K562 (cell line): ENCODE data around the gene CNRIP1. TPM values are rescaled to one million over a fixed set of nuclear protein-coding genes. Genes with fewer than 3 reads are reported as not detected.

Experiments
- CBX1 ChIP-seq: sonication (generic); IDR thresholded peaks from 2 replicates; pipeline ENCODE4 v1.6.1; 2016; ENCODE audit warnings: antibody characterized with exemption, low read depth, mild to moderate bottlenecking
- CCNT2 ChIP-seq: IDR thresholded peaks from 2 replicates; pipeline ENCODE4 v1.6.1; 2011; ENCODE audit warnings: borderline replicate concordance, low read depth, mild to moderate bottlenecking, moderate library complexity, mixed read lengths, low read length; ENCODE audit not compliant: insufficient read length; ENCODE audit errors: extremely low read depth
- HMGN3 ChIP-seq: IDR thresholded peaks from 2 replicates; pipeline ENCODE4 v1.6.1; 2011; ENCODE audit warnings: borderline replicate concordance, low read depth, mild to moderate bottlenecking, mixed read lengths, low read length; ENCODE audit not compliant: insufficient read length; ENCODE audit errors: extremely low read depth
- NBN ChIP-seq: fragments of 450-650 bp; IDR thresholded peaks from 2 replicates; pipeline ENCODE4 v1.6.1; 2016; ENCODE audit warnings: low read depth, mild to moderate bottlenecking
- NFATC3 ChIP-seq: fragments of 450-650 bp; IDR thresholded peaks from 2 replicates; pipeline ENCODE4 v1.6.1; 2017; ENCODE audit warnings: mild to moderate bottlenecking
- NFIC ChIP-seq: fragments of 450-650 bp; IDR thresholded peaks from 2 replicates; pipeline ENCODE4 v1.6.1; 2017; ENCODE audit warnings: mild to moderate bottlenecking, inconsistent platforms
- NFYB ChIP-seq: IDR thresholded peaks from 2 replicates; pipeline ENCODE4 v1.6.1; 2011; ENCODE audit warnings: mild to moderate bottlenecking, moderate library complexity; ENCODE audit not compliant: insufficient read length; ENCODE audit errors: extremely low read depth
- POLR2G ChIP-seq: fragments of 200-400 bp; formaldehyde crosslinking; IDR thresholded peaks from 2 replicates; pipeline ENCODE4 v1.6.1; 2017; ENCODE audit warnings: low read depth, mild to moderate bottlenecking, antibody characterized with exemption, low read length, moderate library complexity
- SAP30 ChIP-seq: fragments of 200-600 bp; sonication (generic); IDR thresholded peaks from 2 replicates; pipeline ENCODE4 v1.6.1; 2012; ENCODE audit warnings: borderline replicate concordance, low read depth, mild to moderate bottlenecking, moderate library complexity, low read length, control low read depth, inconsistent platforms; ENCODE audit not compliant: insufficient read depth, poor library complexity, severe bottlenecking
- TBP ChIP-seq: optimal IDR thresholded peaks from 2 replicates; pipeline ENCODE3; 2011; ENCODE audit warnings: low read depth, low read length, improper control_type of control experiment
- ZNF707 ChIP-seq: fragments of 250-450 bp; sonication (Bioruptor Pico); conservative IDR thresholded peaks from 2 replicates; pipeline ENCODE4 v1.8.0; 2022; ENCODE audit warnings: inconsistent platforms, mild to moderate bottlenecking, moderate library complexity
- polyA plus RNA-seq, 8 experiments: library from polyadenylated mRNA; depleted of rRNA in 4 of 8; stranded (reverse) in 5 of 8; unstranded in 3 of 8; fragments of >200 nt; fragmentation: Nextera tagmentation in 2 of 8; fragmentation: Illumina TruSeq in 1 of 8; extraction: Ambion mirVana in 2 of 8; extraction: Trizol in 1 of 8; gene quantifications; 2 replicates each; pipeline versions ENCODE4 v1.2.1 to v1.2.3, GENCODE V29; 2011 to 2014; ENCODE audit warnings: inconsistent platforms in 1 of 8, missing spikeins in 1 of 8
- total RNA-seq, 7 experiments: library from RNA; depleted of rRNA in 6 of 7; stranded (reverse); fragments of >200 nt in 6 of 7; fragmentation: Illumina TruSeq in 2 of 7; extraction: Trizol in 2 of 7; gene quantifications; 2 replicates each; pipeline versions ENCODE4 v1.2.1 to v1.2.3, GENCODE V29; 2011 to 2021; ENCODE audit warnings: low replicate concordance in 1 of 7
- TF ChIP-seq, protein P1 (sequence below): fragments of 450-650 bp; IDR thresholded peaks from 2 replicates; pipeline ENCODE4 v1.6.1; 2014; ENCODE audit warnings: low read depth, mild to moderate bottlenecking, moderate library complexity, borderline replicate concordance
- TF ChIP-seq, protein P2 (sequence below), 2 experiments: IDR thresholded peaks; 2 replicates each; pipeline ENCODE4 v1.6.1; 2012; ENCODE audit warnings: improper control_type of control experiment in 2 of 2, low read depth in 2 of 2, low read length in 2 of 2, borderline replicate concordance in 1 of 2
- TF ChIP-seq, protein P3 (sequence below), 3 experiments: fragments of 200-800 bp in 1 of 3; sonication (Bioruptor generic) in 1 of 3; sonication (generic) in 1 of 3; formaldehyde crosslinking in 1 of 3; IDR thresholded peaks; 2 replicates each; pipeline versions ENCODE4 v1.6.1 to v1.8.0; 2016 to 2022; ENCODE audit warnings: mild to moderate bottlenecking in 2 of 3, missing compliant biosample characterization in 2 of 3, missing genetic modification characterization in 2 of 3, missing genetic modification reagents in 1 of 3
- TF ChIP-seq, protein P4 (sequence below), 2 experiments: fragments of 450-650 bp; IDR thresholded peaks; 2 replicates each; pipeline ENCODE4 v1.6.1; 2016
- TF ChIP-seq, protein P5 (sequence below): IDR thresholded peaks from 2 replicates; pipeline ENCODE4 v1.6.1; 2011; ENCODE audit warnings: borderline replicate concordance, low read depth, mild to moderate bottlenecking, moderate library complexity, low read length; ENCODE audit not compliant: insufficient read depth, poor library complexity, severe bottlenecking

CNRIP1 gene
- total and polyA plus RNA-seq, 9 of the 15 experiments (the other 6 are each of a cell fraction or from before 2014, with no cell fraction given): 0.59 to 2.1 (median 1.5) TPM

DNA sequence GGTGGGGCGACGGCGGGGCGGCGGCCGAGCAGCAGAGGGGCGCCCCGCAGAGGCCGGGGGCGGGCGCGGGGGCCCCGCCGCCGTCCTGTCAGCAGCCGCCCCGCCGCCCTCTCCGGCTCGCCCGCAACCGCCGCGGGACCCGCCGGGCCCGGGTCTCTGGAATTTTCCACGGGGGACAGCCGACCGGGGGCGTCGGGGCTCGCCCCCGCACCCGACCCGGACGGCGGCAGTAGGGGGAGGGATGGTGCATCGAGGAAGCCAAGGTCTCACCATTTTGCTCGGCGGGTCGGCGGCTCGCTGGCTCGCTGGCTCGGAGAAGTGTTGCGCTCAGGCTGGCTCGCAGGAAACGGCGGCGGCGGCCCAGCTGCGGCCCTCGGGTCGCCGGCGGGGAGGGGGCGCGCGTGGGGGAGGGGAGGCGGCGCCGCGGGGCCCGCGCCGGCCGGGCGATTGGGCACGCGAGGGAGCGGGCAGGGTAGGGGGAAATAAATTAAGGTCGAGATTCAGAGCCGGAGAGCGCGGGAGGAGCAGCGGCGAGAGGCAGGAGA, 67.8 kb downstream of the CNRIP1 start (continued):
- TF ChIP-seq NFYB (no peak), NFATC3 (peak; percentile 80; the same call in 1 of the 2 replicates), ZNF707 (no peak), NFIC (0 out of 2 replicates have a peak, but pooled peaks have one; percentile 9), POLR2G (peak; percentile 41), CCNT2 (peak; percentile 33), SAP30 (no peak), NBN (no peak), TBP (no peak), HMGN3 (peak; percentile 18), CBX1 (0 out of 2 replicates have a peak, but pooled peaks have one; percentile 11)
- TF ChIP-seq, protein P1, sequence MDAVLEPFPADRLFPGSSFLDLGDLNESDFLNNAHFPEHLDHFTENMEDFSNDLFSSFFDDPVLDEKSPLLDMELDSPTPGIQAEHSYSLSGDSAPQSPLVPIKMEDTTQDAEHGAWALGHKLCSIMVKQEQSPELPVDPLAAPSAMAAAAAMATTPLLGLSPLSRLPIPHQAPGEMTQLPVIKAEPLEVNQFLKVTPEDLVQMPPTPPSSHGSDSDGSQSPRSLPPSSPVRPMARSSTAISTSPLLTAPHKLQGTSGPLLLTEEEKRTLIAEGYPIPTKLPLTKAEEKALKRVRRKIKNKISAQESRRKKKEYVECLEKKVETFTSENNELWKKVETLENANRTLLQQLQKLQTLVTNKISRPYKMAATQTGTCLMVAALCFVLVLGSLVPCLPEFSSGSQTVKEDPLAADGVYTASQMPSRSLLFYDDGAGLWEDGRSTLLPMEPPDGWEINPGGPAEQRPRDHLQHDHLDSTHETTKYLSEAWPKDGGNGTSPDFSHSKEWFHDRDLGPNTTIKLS: no peak
- TF ChIP-seq, protein P2, sequence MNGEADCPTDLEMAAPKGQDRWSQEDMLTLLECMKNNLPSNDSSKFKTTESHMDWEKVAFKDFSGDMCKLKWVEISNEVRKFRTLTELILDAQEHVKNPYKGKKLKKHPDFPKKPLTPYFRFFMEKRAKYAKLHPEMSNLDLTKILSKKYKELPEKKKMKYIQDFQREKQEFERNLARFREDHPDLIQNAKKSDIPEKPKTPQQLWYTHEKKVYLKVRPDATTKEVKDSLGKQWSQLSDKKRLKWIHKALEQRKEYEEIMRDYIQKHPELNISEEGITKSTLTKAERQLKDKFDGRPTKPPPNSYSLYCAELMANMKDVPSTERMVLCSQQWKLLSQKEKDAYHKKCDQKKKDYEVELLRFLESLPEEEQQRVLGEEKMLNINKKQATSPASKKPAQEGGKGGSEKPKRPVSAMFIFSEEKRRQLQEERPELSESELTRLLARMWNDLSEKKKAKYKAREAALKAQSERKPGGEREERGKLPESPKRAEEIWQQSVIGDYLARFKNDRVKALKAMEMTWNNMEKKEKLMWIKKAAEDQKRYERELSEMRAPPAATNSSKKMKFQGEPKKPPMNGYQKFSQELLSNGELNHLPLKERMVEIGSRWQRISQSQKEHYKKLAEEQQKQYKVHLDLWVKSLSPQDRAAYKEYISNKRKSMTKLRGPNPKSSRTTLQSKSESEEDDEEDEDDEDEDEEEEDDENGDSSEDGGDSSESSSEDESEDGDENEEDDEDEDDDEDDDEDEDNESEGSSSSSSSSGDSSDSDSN (IDR thresholded peaks at IDR 0.05; ENCODE audit: borderline replicate concordance in 1 of 2, low read depth in 2 of 2, low read length in 2 of 2): 0 out of 4 replicates have a peak, but pooled peaks of 1 of the 2 experiments have one; percentile 51
- TF ChIP-seq, protein P3, sequence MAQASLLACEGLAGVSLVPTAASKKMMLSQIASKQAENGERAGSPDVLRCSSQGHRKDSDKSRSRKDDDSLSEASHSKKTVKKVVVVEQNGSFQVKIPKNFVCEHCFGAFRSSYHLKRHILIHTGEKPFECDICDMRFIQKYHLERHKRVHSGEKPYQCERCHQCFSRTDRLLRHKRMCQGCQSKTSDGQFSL (CRISPR knock-in tag; IDR thresholded peaks at IDR 0.05): no peak
- TF ChIP-seq, protein P3 (tag; IDR thresholded peaks at IDR 0.05): peak in 1 of 2 experiments; percentile 49; a peak in 1 of 4 replicates
- TF ChIP-seq, protein P4, sequence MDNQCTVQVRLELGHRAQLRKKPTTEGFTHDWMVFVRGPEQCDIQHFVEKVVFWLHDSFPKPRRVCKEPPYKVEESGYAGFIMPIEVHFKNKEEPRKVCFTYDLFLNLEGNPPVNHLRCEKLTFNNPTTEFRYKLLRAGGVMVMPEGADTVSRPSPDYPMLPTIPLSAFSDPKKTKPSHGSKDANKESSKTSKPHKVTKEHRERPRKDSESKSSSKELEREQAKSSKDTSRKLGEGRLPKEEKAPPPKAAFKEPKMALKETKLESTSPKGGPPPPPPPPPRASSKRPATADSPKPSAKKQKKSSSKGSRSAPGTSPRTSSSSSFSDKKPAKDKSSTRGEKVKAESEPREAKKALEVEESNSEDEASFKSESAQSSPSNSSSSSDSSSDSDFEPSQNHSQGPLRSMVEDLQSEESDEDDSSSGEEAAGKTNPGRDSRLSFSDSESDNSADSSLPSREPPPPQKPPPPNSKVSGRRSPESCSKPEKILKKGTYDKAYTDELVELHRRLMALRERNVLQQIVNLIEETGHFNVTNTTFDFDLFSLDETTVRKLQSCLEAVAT (IDR thresholded peaks at IDR 0.05): 0 out of 4 replicates have a peak, but pooled peaks of 1 of the 2 experiments have one; percentile 35
- TF ChIP-seq, protein P5, sequence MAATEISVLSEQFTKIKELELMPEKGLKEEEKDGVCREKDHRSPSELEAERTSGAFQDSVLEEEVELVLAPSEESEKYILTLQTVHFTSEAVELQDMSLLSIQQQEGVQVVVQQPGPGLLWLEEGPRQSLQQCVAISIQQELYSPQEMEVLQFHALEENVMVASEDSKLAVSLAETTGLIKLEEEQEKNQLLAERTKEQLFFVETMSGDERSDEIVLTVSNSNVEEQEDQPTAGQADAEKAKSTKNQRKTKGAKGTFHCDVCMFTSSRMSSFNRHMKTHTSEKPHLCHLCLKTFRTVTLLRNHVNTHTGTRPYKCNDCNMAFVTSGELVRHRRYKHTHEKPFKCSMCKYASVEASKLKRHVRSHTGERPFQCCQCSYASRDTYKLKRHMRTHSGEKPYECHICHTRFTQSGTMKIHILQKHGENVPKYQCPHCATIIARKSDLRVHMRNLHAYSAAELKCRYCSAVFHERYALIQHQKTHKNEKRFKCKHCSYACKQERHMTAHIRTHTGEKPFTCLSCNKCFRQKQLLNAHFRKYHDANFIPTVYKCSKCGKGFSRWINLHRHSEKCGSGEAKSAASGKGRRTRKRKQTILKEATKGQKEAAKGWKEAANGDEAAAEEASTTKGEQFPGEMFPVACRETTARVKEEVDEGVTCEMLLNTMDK: peak; percentile 14
